ENCODE results near the gene JADE1. TPM values are rescaled to one million over a fixed set of nuclear protein-coding genes. Genes with fewer than 3 reads are reported as not detected.

Gene JADE1
- total RNA-seq, 1 donor from 2014 or later = 19.8 TPM

DNA sequence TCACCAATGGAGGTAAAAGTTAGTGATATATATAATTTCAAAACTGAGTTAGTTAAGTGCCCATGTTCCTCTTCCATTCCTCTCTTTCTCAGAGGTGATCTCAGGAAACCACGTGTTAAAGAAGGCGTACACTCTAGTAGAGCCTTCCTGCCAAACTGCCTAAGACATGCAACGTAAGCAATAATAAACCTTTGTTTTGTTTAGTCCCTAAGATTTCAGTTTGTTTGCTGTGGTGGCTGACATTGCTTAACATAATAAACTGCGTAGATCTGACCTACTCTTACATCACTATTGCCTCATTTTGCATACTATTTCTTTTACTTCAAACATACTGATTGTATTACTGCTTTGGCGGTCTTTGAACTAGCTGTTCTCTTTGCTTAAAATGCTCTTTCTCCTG is 99.2 kb downstream of the JADE1 start:
- Mint-ChIP-seq H3K27ac (no peak overlapping the region), H3K9me3 (no peaks in the 10 kb centered on the region), H3K4me1 (peaks cover 2% of the 10 kb centered on the region), H3K4me3 (no peak overlapping the region), H3K36me3 (no peaks in the 10 kb centered on the region), H3K27me3 (ENCODE audit: low read depth) (no peaks in the 10 kb centered on the region)
- no peak for DNase-seq (ENCODE audit: low spot score in 2 of 2, unreplicated experiment in 2 of 2)
- TF ChIP-seq, protein P1, sequence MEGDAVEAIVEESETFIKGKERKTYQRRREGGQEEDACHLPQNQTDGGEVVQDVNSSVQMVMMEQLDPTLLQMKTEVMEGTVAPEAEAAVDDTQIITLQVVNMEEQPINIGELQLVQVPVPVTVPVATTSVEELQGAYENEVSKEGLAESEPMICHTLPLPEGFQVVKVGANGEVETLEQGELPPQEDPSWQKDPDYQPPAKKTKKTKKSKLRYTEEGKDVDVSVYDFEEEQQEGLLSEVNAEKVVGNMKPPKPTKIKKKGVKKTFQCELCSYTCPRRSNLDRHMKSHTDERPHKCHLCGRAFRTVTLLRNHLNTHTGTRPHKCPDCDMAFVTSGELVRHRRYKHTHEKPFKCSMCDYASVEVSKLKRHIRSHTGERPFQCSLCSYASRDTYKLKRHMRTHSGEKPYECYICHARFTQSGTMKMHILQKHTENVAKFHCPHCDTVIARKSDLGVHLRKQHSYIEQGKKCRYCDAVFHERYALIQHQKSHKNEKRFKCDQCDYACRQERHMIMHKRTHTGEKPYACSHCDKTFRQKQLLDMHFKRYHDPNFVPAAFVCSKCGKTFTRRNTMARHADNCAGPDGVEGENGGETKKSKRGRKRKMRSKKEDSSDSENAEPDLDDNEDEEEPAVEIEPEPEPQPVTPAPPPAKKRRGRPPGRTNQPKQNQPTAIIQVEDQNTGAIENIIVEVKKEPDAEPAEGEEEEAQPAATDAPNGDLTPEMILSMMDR (IDR thresholded peaks at IDR 0.05; ENCODE audit: unreplicated experiment) = no peak

DNA sequence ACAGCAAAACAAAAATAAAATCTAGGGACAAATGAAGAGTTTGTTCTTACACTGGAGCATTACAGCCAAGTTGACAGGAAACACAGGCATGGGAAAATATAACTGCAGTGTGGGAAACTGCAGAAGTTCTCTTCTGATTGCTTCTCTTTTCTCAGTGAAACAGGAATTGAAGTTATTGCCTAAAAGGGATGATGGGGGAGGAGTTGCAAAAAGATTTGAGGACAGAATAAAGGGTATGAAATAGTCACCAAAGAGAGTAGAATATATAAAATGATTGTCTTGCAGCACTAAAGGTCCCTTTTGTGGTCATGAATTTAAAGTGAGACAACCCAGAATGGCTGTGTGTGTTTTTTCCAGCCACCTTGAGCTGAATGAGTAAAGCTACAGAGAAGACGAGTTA is 103.7 kb downstream of the JADE1 start:
- Mint-ChIP-seq H3K27ac (no peak overlapping the region), H3K9me3 (no peaks in the 10 kb centered on the region)
- TF ChIP-seq, protein P1 (IDR thresholded peaks at IDR 0.05; ENCODE audit: unreplicated experiment) = no peak

DNA sequence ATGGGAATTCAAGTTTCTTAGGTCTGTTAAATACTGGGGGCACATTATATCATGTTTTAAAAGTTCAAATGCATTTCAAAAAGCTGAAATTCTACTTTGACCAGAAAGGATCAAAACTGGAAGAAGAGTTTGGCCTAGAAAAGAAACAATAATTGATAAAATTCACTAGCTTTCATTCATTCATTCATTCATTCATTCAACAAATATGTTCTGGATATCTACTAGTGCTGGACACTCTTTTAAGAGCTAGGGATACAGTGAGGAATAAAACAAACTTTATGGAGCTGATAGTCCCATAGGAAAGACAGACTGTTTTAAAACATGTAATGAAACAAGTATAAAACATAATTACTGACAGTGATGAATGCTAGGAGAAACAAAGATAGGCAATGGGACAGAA is 106.0 kb downstream of the JADE1 start:
- H3K9me3 Mint-ChIP-seq = peaks cover 12% of the 10 kb centered on the region
- H3K27me3 Mint-ChIP-seq (ENCODE audit: low read depth) = no peaks in the 10 kb centered on the region
- no peaks in the 10 kb centered on the region for H3K4me1 Mint-ChIP-seq
- no peak overlapping the region for H3K27ac Mint-ChIP-seq
- H3K4me3 Mint-ChIP-seq = no peak overlapping the region
- peaks cover 9% of the 10 kb centered on the region for H3K36me3 Mint-ChIP-seq
- TF ChIP-seq, protein P1 (IDR thresholded peaks at IDR 0.05; ENCODE audit: unreplicated experiment) = no peak
- no peak for DNase-seq (ENCODE audit: low spot score in 2 of 2, unreplicated experiment in 2 of 2)

More for the DNA sequence above, 103.7 kb downstream of the JADE1 start:
- Mint-ChIP-seq H3K27me3 (ENCODE audit: low read depth) (no peaks in the 10 kb centered on the region), H3K36me3 (no peaks in the 10 kb centered on the region), H3K4me1 (no peaks in the 10 kb centered on the region), H3K4me3 (no peak overlapping the region)
- no peak for DNase-seq (ENCODE audit: low spot score in 2 of 2, unreplicated experiment in 2 of 2)

DNA sequence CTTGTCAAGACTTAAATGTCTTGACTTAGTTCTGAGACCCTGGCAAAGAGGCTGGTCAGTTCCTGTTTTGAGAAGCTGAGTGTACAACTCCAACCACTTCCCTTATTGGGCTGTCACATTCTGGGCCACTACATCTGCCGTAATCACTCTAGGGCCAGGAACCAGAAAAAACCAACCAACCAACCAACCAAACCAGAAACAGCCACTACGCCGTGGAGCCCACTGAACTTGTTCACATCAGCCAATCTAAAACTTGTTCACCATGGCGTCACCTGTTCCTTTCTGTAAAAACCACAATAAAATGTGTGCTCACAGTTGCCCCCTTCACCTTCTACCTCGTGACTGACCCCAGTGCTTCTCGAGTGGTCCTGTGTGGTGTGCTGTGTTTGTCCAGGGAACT is 107.3 kb downstream of the JADE1 start:
- TF ChIP-seq, protein P1 (IDR thresholded peaks at IDR 0.05; ENCODE audit: unreplicated experiment) = no peak
- no peaks in the 10 kb centered on the region for H3K27me3 Mint-ChIP-seq (ENCODE audit: low read depth)
- DNase-seq (ENCODE audit: low spot score in 2 of 2, unreplicated experiment in 2 of 2) = no peak
- H3K9me3 Mint-ChIP-seq = peaks cover 25% of the 10 kb centered on the region
- H3K4me1 Mint-ChIP-seq = no peaks in the 10 kb centered on the region
- no peak overlapping the region for H3K4me3 Mint-ChIP-seq
- no peak overlapping the region for H3K27ac Mint-ChIP-seq
- H3K36me3 Mint-ChIP-seq = peaks cover 14% of the 10 kb centered on the region

DNA sequence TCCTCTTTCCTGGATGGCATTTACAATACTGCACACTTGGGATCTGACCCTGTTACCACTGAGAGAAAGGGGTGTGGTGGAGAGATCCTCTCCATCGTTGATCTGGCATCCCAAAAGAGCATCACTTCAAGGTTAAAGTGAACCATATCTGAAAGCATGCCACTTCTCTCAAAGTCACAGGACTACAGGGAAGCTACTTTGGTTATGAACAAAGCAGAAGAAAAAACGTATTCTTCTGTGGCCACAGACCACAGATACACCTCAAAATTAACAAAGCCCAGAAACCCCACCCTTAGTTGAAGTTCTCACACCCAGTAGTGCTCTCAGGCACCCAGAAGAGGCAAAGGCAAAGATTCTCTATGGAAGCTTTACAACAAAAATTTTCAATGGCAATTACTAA is 108.3 kb downstream of the JADE1 start:
- Mint-ChIP-seq H3K27me3 (ENCODE audit: low read depth) (no peaks in the 10 kb centered on the region), H3K4me1 (no peaks in the 10 kb centered on the region), H3K27ac (no peak overlapping the region), H3K9me3 (peaks cover 29% of the 10 kb centered on the region), H3K36me3 (peaks cover 17% of the 10 kb centered on the region), H3K4me3 (no peak overlapping the region)
- DNase-seq (ENCODE audit: low spot score in 2 of 2, unreplicated experiment in 2 of 2) = no peak
- TF ChIP-seq, protein P1 (IDR thresholded peaks at IDR 0.05; ENCODE audit: unreplicated experiment) = no peak

DNA sequence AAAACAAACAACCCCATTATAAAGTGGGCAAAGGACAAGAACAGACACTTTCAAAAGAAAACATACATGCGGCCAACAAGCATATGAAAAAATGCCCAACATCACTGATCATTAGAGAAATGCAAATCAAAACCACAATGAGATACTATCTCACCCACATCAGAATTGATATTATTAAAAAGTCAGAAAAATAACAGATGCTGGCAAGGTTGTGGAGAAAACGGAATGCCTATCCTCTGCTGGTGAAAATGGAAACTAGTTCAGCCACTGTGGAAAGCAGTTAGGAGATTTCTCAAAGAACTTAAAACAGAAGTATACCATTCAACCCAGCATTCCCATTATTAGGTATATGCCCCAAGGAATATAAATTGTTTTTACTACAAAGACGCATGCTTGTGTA is 112.5 kb downstream of the JADE1 start:
- DNase-seq (ENCODE audit: low spot score in 2 of 2, unreplicated experiment in 2 of 2) = no peak
- TF ChIP-seq, protein P1 (IDR thresholded peaks at IDR 0.05; ENCODE audit: unreplicated experiment) = no peak
- no peaks in the 10 kb centered on the region for H3K27me3 Mint-ChIP-seq (ENCODE audit: low read depth)
- no peaks in the 10 kb centered on the region for H3K4me1 Mint-ChIP-seq
- H3K36me3 Mint-ChIP-seq = peaks cover 32% of the 10 kb centered on the region
- peaks cover 42% of the 10 kb centered on the region for H3K9me3 Mint-ChIP-seq
- H3K27ac Mint-ChIP-seq = no peak overlapping the region
- no peak overlapping the region for H3K4me3 Mint-ChIP-seq
